H9 (cell line): ENCODE results near the gene RASGRF2. TPM values are rescaled to one million over a fixed set of nuclear protein-coding genes. Genes with fewer than 3 reads are reported as not detected.

Source experiments
- DNase-seq: peaks from one replicate; pipeline ENCODE4 v3.0.0-alpha.2; 2017
- H2AFZ ChIP-seq: one replicate; pipeline ENCODE4 v1.6.1; 2013; ENCODE audit warnings: mild to moderate bottlenecking, low read length, control low read depth, moderate library complexity
- H2AK5ac ChIP-seq: 2 replicates; pipeline ENCODE4 v1.6.1; 2013; ENCODE audit warnings: low read length, control low read depth, mixed read lengths; ENCODE audit not compliant: insufficient read length
- H2BK120ac ChIP-seq: one replicate; pipeline ENCODE4 v1.6.1; 2013; ENCODE audit warnings: low read depth, mild to moderate bottlenecking, low read length, control low read depth, inconsistent platforms; ENCODE audit not compliant: poor library complexity, severe bottlenecking
- H2BK12ac ChIP-seq: 2 replicates; pipeline ENCODE4 v1.6.1; 2013; ENCODE audit warnings: low read length, control low read depth, mixed read lengths, low read depth; ENCODE audit not compliant: insufficient read length
- H2BK15ac ChIP-seq: 2 replicates; pipeline ENCODE4 v1.6.1; 2013; ENCODE audit warnings: low read depth, low read length, control low read depth
- H2BK20ac ChIP-seq: one replicate; pipeline ENCODE4 v1.6.1; 2013; ENCODE audit warnings: low read depth, mild to moderate bottlenecking, low read length, control low read depth, inconsistent platforms; ENCODE audit not compliant: poor library complexity, severe bottlenecking
- H2BK5ac ChIP-seq: 2 replicates; pipeline ENCODE4 v1.6.1; 2013; ENCODE audit warnings: low read length, control low read depth, mixed read lengths; ENCODE audit not compliant: insufficient read length
- H3K14ac ChIP-seq: 2 replicates; pipeline ENCODE4 v1.6.1; 2013; ENCODE audit warnings: low read length, control low read depth; ENCODE audit not compliant: insufficient read depth
- H3K18ac ChIP-seq: 2 replicates; pipeline ENCODE4 v1.6.1; 2013; ENCODE audit warnings: low read depth, mild to moderate bottlenecking, mixed read lengths, low read length, control low read depth; ENCODE audit not compliant: insufficient read length
- H3K23ac ChIP-seq: 2 replicates; pipeline ENCODE4 v1.6.1; 2013; ENCODE audit warnings: low read length, control low read depth, mixed read lengths, low read depth; ENCODE audit not compliant: insufficient read length
- H3K23me2 ChIP-seq: 2 replicates; pipeline ENCODE4 v1.6.1; 2013; ENCODE audit warnings: low read depth, mild to moderate bottlenecking, mixed read lengths, low read length, control low read depth; ENCODE audit not compliant: insufficient read length, poor library complexity, severe bottlenecking
- H3K27ac ChIP-seq: 2 replicates; pipeline ENCODE4 v1.5.1; 2013; ENCODE audit warnings: low read length, control low read depth, mixed read lengths, low read depth; ENCODE audit not compliant: insufficient read length
- H3K27me3 ChIP-seq: 2 replicates; pipeline ENCODE4 v1.6.1; 2013; ENCODE audit warnings: low read length, control low read depth, inconsistent platforms; ENCODE audit not compliant: insufficient read depth
- H3K4ac ChIP-seq: 2 replicates; pipeline ENCODE4 v1.6.1; 2013; ENCODE audit warnings: low read depth, mild to moderate bottlenecking, control low read depth, inconsistent platforms, low read length, moderate library complexity
- H3K4me1 ChIP-seq: 2 replicates; pipeline ENCODE4 v1.6.1; 2013; ENCODE audit warnings: low read length, control low read depth, inconsistent platforms; ENCODE audit not compliant: insufficient read depth
- H3K4me2 ChIP-seq: 2 replicates; pipeline ENCODE4 v1.6.1; 2013; ENCODE audit warnings: low read length, control low read depth, mixed read lengths; ENCODE audit not compliant: insufficient read length, insufficient read depth
- H3K56ac ChIP-seq: 2 replicates; pipeline ENCODE4 v1.6.1; 2013; ENCODE audit warnings: low read depth, mild to moderate bottlenecking, mixed read lengths, low read length, control low read depth; ENCODE audit not compliant: insufficient read length
- H3K79me1 ChIP-seq: 2 replicates; pipeline ENCODE4 v1.6.1; 2013; ENCODE audit warnings: low read depth, mild to moderate bottlenecking, moderate library complexity, low read length, control low read depth, inconsistent platforms; ENCODE audit not compliant: insufficient read depth, poor library complexity, severe bottlenecking
- H3K79me2 ChIP-seq: 2 replicates; pipeline ENCODE4 v1.6.1; 2013; ENCODE audit warnings: low read length, control low read depth, inconsistent platforms; ENCODE audit not compliant: insufficient read depth
- H3K9ac ChIP-seq: 2 replicates; pipeline ENCODE4 v1.6.1; 2013; ENCODE audit warnings: low read length, control low read depth, mixed read lengths; ENCODE audit not compliant: insufficient read length; ENCODE audit errors: extremely low read depth
- H3K9me3 ChIP-seq: one replicate; pipeline ENCODE4 v1.6.1; 2013; ENCODE audit warnings: low read depth, low read length, inconsistent platforms; ENCODE audit not compliant: control insufficient read depth
- H3T11ph ChIP-seq: one replicate; pipeline ENCODE4 v1.6.1; 2013; ENCODE audit warnings: mild to moderate bottlenecking, low read length, control low read depth, inconsistent platforms
- H4K20me1 ChIP-seq: one replicate; pipeline ENCODE4 v1.6.1; 2013; ENCODE audit not compliant: control insufficient read depth, insufficient read length, insufficient read depth
- H4K5ac ChIP-seq: 2 replicates; pipeline ENCODE4 v1.6.1; 2013; ENCODE audit warnings: low read depth, mild to moderate bottlenecking, mixed read lengths, low read length, control low read depth; ENCODE audit not compliant: insufficient read length
- H4K8ac ChIP-seq: replicated peaks from 2 replicates; pipeline ENCODE4 v1.6.1; 2013; ENCODE audit warnings: low read length, control low read depth, mixed read lengths, low read depth; ENCODE audit not compliant: insufficient read length
- H4K91ac ChIP-seq: 2 replicates; pipeline ENCODE4 v1.6.1; 2013; ENCODE audit warnings: low read depth, mild to moderate bottlenecking, moderate library complexity, mixed read lengths, low read length, control low read depth; ENCODE audit not compliant: insufficient read length
- H3K27ac Mint-ChIP-seq, 3 experiments: 2 replicates in 2 of 3; 3 replicates in 1 of 3; pipeline ENCODE4 v1.8.0; 2020 to 2021; ENCODE audit warnings: mixed read lengths in 3 of 3, mild to moderate bottlenecking in 1 of 3, moderate library complexity in 1 of 3
- H3K27me3 Mint-ChIP-seq: 2 replicates; pipeline ENCODE4 v1.8.0; 2021; ENCODE audit warnings: low read depth, mild to moderate bottlenecking, moderate library complexity, mixed read lengths
- H3K36me3 Mint-ChIP-seq, 3 experiments: 2 replicates in 2 of 3; 3 replicates in 1 of 3; pipeline ENCODE4 v1.8.0; 2020 to 2021; ENCODE audit warnings: low read depth in 3 of 3, mixed read lengths in 3 of 3; ENCODE audit not compliant: insufficient read depth in 1 of 3
- H3K4me1 Mint-ChIP-seq, 2 experiments: 2 replicates each; pipeline ENCODE4 v1.8.0; 2020; ENCODE audit warnings: mixed read lengths in 2 of 2
- H3K4me3 Mint-ChIP-seq, 2 experiments: 2 replicates in 1 of 2; 3 replicates in 1 of 2; pipeline ENCODE4 v1.8.0; 2020 to 2021; ENCODE audit warnings: mild to moderate bottlenecking in 2 of 2, mixed read lengths in 2 of 2, moderate library complexity in 1 of 2
- H3K9me3 Mint-ChIP-seq, 2 experiments: 2 replicates in 1 of 2; 3 replicates in 1 of 2; pipeline ENCODE4 v1.8.0; 2020; ENCODE audit warnings: mild to moderate bottlenecking in 2 of 2, mixed read lengths in 2 of 2, moderate library complexity in 1 of 2
- CTCF ChIP-seq: fragments of 200-600 bp; sonication (generic); conservative IDR thresholded peaks from 3 replicates; pipeline ENCODE4 v1.8.0; 2021; ENCODE audit warnings: antibody characterized with exemption, mild to moderate bottlenecking
- WGBS: extraction: QIAGEN DNeasy Blood & Tissue Kit; methylation state at CpG from one replicate; pipeline ENCODE4 v1.1.7; 2013; ENCODE audit warnings: missing lambda C conversion rate, low lambda C conversion rate, mixed read lengths; ENCODE audit not compliant: insufficient read length; ENCODE audit errors: extremely low coverage; 5-methylcytosine and 5-hydroxymethylcytosine counted together
- total RNA-seq: library from RNA; stranded (reverse); gene quantifications from 2 replicates; pipeline ENCODE4 v1.2.1, GENCODE V29; 2021

Gene RASGRF2
- total RNA-seq, 1 experiment from 2014 or later, result 13.5 TPM

GRCh38 chr5:80926979-80927656 is 33.0 kb upstream of the RASGRF2 start:
- Mint-ChIP-seq H3K27ac (no peak overlapping the region; a peak in 1 of 7 replicates), H3K4me3 (no peak overlapping the region), H3K9me3 (no peaks in the 10 kb centered on the region), H3K4me1 (peaks cover 14 to 16% of the 10 kb centered on the region in 2 experiments), H3K27me3 (no peaks in the 10 kb centered on the region; the same call in 1 of the 2 replicates), H3K36me3 (peaks cover 0 to 4% (median 0%) of the 10 kb centered on the region in 3 experiments; a peak in 1 of 7 replicates)
- no peak overlapping the region for H3K56ac ChIP-seq
- H3K27ac ChIP-seq, result no peak overlapping the region
- H3K79me2 ChIP-seq, result no peaks in the 10 kb centered on the region; the same call in 1 of the 2 replicates
- no peak overlapping the region for H2BK120ac ChIP-seq
- H3K79me1 ChIP-seq, result no peaks in the 10 kb centered on the region
- H3K27me3 ChIP-seq, result no peaks in the 10 kb centered on the region
- H3T11ph ChIP-seq, result no peak overlapping the region
- WGBS, result no CpG with 5 or more reads among the region's 3 CpGs
- no peak overlapping the region for H2AFZ ChIP-seq
- no peaks in the 10 kb centered on the region for H4K20me1 ChIP-seq
- no peak overlapping the region for H4K5ac ChIP-seq
- no peak overlapping the region for H2BK5ac ChIP-seq
- no peak for TF ChIP-seq CTCF
- no peak overlapping the region for H2BK12ac ChIP-seq
- no peak for DNase-seq
- no peaks in the 10 kb centered on the region for H3K23me2 ChIP-seq
- H3K23ac ChIP-seq, result no peak overlapping the region
- no peak overlapping the region for H3K14ac ChIP-seq
- H3K18ac ChIP-seq, result no peak overlapping the region
- 0 out of 2 replicates have a peak, but pooled peaks cover 2% of the 10 kb centered on the region for H3K4me1 ChIP-seq
- no peak overlapping the region for H3K9ac ChIP-seq
- no peak overlapping the region for H2AK5ac ChIP-seq
- no peak overlapping the region for H3K4me2 ChIP-seq
- no peak overlapping the region for H4K8ac ChIP-seq
- no peak overlapping the region for H4K91ac ChIP-seq
- no peak overlapping the region for H3K4ac ChIP-seq
- H2BK20ac ChIP-seq, result no peak overlapping the region
- no peaks in the 10 kb centered on the region for H3K9me3 ChIP-seq
- H2BK15ac ChIP-seq, result no peak overlapping the region
